ENCODE data around the gene PAEP. TPM values are rescaled to one million over a fixed set of nuclear protein-coding genes. Genes with fewer than 3 reads are reported as not detected.

Gene PAEP
- total RNA-seq, 2 donors from 2014 or later = not detected

GRCh38 chr9:135592625-135593024 lies 31.1 kb downstream of the PAEP start:
- Histone ChIP-seq H3K4me1 (no peaks in the 10 kb centered on the region), H3K27ac (no peak overlapping the region), H3K4me3 (no peak overlapping the region), H3K9me3 (peaks cover 0 to 20% of the 10 kb centered on the region in 2 donors), H3K27me3 (no peaks in the 10 kb centered on the region), H3K36me3 (no peaks in the 10 kb centered on the region)
- no peak for DNase-seq (ENCODE audit: low spot score)
- TF ChIP-seq, protein P1, sequence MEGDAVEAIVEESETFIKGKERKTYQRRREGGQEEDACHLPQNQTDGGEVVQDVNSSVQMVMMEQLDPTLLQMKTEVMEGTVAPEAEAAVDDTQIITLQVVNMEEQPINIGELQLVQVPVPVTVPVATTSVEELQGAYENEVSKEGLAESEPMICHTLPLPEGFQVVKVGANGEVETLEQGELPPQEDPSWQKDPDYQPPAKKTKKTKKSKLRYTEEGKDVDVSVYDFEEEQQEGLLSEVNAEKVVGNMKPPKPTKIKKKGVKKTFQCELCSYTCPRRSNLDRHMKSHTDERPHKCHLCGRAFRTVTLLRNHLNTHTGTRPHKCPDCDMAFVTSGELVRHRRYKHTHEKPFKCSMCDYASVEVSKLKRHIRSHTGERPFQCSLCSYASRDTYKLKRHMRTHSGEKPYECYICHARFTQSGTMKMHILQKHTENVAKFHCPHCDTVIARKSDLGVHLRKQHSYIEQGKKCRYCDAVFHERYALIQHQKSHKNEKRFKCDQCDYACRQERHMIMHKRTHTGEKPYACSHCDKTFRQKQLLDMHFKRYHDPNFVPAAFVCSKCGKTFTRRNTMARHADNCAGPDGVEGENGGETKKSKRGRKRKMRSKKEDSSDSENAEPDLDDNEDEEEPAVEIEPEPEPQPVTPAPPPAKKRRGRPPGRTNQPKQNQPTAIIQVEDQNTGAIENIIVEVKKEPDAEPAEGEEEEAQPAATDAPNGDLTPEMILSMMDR (IDR thresholded peaks at IDR 0.05) = no peak

GRCh38 chr9:135596211-135596610 lies 34.7 kb downstream of the PAEP start:
- Histone ChIP-seq H3K36me3 (no peaks in the 10 kb centered on the region), H3K27ac (no peak overlapping the region), H3K4me3 (no peak overlapping the region), H3K27me3 (no peaks in the 10 kb centered on the region), H3K4me1 (no peaks in the 10 kb centered on the region), H3K9me3 (peaks cover 0 to 20% of the 10 kb centered on the region in 2 donors)
- DNase-seq (ENCODE audit: low spot score) = no peak
- TF ChIP-seq, protein P1 (IDR thresholded peaks at IDR 0.05) = no peak

- no peaks in the 10 kb centered on the region for H3K4me1 ChIP-seq
- no peak overlapping the region for H3K27ac ChIP-seq
- no peak for DNase-seq (ENCODE audit: low spot score)
- H3K4me3 ChIP-seq = no peak overlapping the region
- peaks cover 0 to 9% of the 10 kb centered on the region in 2 donors for H3K9me3 ChIP-seq
- TF ChIP-seq, protein P1 (IDR thresholded peaks at IDR 0.05) = no peak
- H3K36me3 ChIP-seq = no peaks in the 10 kb centered on the region
- H3K27me3 ChIP-seq = no peaks in the 10 kb centered on the region
These were observed 38.8 kb downstream of the PAEP start for GRCh38 chr9:135600296-135600817.

GRCh38 chr9:135601988-135602387 lies 40.4 kb downstream of the PAEP start:
- TF ChIP-seq, protein P1 (IDR thresholded peaks at IDR 0.05) = no peak
- no peak overlapping the region for H3K4me3 ChIP-seq
- no peaks in the 10 kb centered on the region for H3K4me1 ChIP-seq
- H3K36me3 ChIP-seq = no peaks in the 10 kb centered on the region
- no peak for DNase-seq (ENCODE audit: low spot score)
- H3K9me3 ChIP-seq = no peaks in the 10 kb centered on the region
- H3K27ac ChIP-seq = no peak overlapping the region
- H3K27me3 ChIP-seq = no peaks in the 10 kb centered on the region

GRCh38 chr9:135602789-135603481 lies 41.4 kb downstream of the PAEP start:
- no peak for DNase-seq (ENCODE audit: low spot score)
- no peak overlapping the region for H3K4me3 ChIP-seq
- H3K36me3 ChIP-seq = no peaks in the 10 kb centered on the region
- no peaks in the 10 kb centered on the region for H3K9me3 ChIP-seq
- H3K4me1 ChIP-seq = no peaks in the 10 kb centered on the region
- TF ChIP-seq, protein P1 (IDR thresholded peaks at IDR 0.05) = peak; percentile 62 to 79
- no peak overlapping the region for H3K27ac ChIP-seq
- H3K27me3 ChIP-seq = no peaks in the 10 kb centered on the region
